Astrocyte of the spinal cord (primary cell): Measurements from ENCODE around the gene ALDH1L1.

Source experiments
- DNase-seq: peaks from one replicate; pipeline ENCODE4 v3.0.0; 2011; ENCODE audit warnings: low read depth, low spot score
- H3K4me3 ChIP-seq: 2 replicates; pipeline ENCODE4 v1.5.1; 2011; ENCODE audit warnings: low read depth, mild to moderate bottlenecking, low read length, moderate library complexity
- CTCF ChIP-seq: IDR thresholded peaks from 2 replicates; pipeline ENCODE4 v1.5.1; 2012; ENCODE audit warnings: low read depth, mild to moderate bottlenecking, low read length, inconsistent platforms
- in situ Hi-C: cut with HindIII; loops from 2 replicates; pipeline ENCODE4 v1.10.0; 2017; ENCODE audit warnings: low sequenced_read_pairs

Gene ALDH1L1

GRCh38 chr3:126157083-126157768 lies 23.2 kb downstream of the ALDH1L1 start:
- in situ Hi-C loops = no loop called here
- DNase-seq = no peak
- H3K4me3 ChIP-seq = no peak overlapping the region
- no peak for TF ChIP-seq CTCF

GRCh38 chr3:126156468-126156867 lies 23.9 kb downstream of the ALDH1L1 start:
- no peak for DNase-seq
- H3K4me3 ChIP-seq = no peak overlapping the region
- in situ Hi-C loops = no loop called here
- no peak for TF ChIP-seq CTCF

- in situ Hi-C loops = no loop called here
Observed at GRCh38 chr3:126155819-126156218, 24.6 kb downstream of the ALDH1L1 start.

GRCh38 chr3:126155280-126155640 lies 25.1 kb downstream of the ALDH1L1 start:
- no peak for DNase-seq
- no peak for TF ChIP-seq CTCF
- H3K4me3 ChIP-seq = no peak overlapping the region
- in situ Hi-C loops = no loop called here

More at GRCh38 chr3:126155819-126156218, 24.6 kb downstream of the ALDH1L1 start:
- no peak for DNase-seq
- no peak overlapping the region for H3K4me3 ChIP-seq
- no peak for TF ChIP-seq CTCF

GRCh38 chr3:126154391-126155279 lies 25.8 kb downstream of the ALDH1L1 start:
- no peak for DNase-seq
- no peak for TF ChIP-seq CTCF
- in situ Hi-C loops = no loop called here
- H3K4me3 ChIP-seq = no peak overlapping the region

- no peak overlapping the region for H3K4me3 ChIP-seq
- no peak for DNase-seq
- TF ChIP-seq CTCF = no peak
- in situ Hi-C loops = no loop called here
Observed at GRCh38 chr3:126153695-126154360, 26.6 kb downstream of the ALDH1L1 start.
